Dermis blood vessel endothelial cell (primary cell): ENCODE data around the gene TBC1D3K. TPM values are rescaled to one million over a fixed set of nuclear protein-coding genes. Genes with fewer than 3 reads are reported as not detected.
"Not testable (repeated sequence)": the region's sequence is repeated elsewhere in the genome, so short reads cannot be mapped to it uniquely, and the experiment has no call there.

Experiments
- DNase-seq: peaks from one replicate; pipeline ENCODE4 v3.0.0; 2010
- total RNA-seq: library from RNA; depleted of rRNA; stranded (reverse); fragments of >200 nt; gene quantifications from 2 replicates; pipeline ENCODE4 v1.2.3, GENCODE V29; 2014

Gene TBC1D3K
- not detected in 2 replicates for total RNA-seq

DNA sequence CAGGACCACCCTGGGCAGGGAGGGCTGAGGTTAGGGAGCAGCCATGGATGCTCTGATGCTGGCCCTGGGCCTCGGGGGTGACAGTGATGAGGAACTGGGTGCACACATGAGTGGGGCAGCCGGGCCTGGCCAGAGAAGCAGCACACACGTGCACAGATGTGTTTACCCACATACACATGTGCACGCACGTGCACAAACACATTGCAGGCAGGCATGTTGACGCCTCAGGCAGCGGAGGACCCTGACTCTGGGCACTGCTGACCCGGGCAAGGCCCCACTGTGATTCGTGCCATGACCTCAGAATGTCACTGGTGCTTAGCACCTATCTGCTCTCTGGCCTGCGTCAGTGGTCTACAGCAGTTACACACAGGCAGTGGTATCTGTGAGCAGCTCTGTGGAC is at the start of gene TBC1D3K:
Gene TBC1D3K, plus strand, starts transcription at position 301 of the 400 bp plus-strand sequence. CDS start 1,585 bp downstream, outside the sequence.
- DNase-seq = not testable (repeated sequence)

DNA sequence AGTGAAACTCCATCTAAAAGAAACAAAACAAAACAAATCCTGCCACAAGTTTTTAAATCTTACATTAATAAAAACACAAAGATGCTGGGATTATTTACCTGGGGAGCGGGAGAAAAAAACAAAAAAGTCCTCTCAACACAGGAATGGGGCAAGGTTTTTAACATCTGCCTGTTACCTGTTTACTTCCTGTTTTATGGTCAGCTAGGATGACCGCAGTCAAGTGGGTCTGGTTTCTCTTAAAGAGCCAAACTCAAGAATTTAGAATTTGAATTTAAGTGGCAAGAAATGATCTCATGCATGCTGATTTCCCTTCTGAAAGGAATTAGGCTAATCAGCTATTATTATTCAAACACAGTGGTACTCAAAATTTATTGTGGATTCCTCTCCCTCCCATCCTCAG is 39.7 kb upstream of the TBC1D3K start:
- DNase-seq = no peak

DNA sequence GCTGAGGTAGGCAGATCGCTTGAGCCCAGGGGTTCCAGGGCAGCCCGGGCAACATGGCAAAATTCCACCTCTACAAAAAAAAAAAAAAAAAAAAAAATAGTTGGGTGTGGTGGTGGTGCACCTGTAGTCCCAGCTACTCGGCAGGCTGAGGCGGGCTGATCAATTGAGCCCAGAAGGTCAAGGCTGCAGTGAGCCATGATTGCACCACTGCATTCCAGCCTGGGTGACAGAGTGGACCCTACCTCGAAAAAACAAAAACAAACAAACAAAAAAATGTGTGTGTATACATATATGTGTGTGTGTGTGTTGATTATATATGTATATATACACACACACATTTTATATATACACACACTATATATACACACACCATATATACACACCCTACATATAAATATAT is 39.1 kb upstream of the TBC1D3K start:
- no peak for DNase-seq

DNA sequence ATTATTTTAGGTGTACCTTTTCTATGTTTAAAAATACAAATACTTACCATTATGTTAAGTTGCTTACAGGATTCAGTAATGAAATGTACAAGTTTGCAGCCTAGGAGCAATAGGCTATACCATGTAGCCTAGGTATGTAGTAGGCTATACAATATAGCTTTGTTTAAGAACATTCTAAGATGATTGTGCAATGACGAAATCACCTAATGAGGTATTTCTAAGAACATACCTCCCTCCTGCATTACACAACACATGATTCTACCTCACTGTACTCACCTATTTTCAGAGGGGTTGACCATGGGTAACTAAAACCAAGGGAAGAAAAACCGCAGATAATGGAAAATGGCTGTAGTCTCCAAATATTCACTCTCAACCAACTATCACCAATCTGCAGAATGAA is 35.3 kb upstream of the TBC1D3K start:
- DNase-seq = no peak

DNA sequence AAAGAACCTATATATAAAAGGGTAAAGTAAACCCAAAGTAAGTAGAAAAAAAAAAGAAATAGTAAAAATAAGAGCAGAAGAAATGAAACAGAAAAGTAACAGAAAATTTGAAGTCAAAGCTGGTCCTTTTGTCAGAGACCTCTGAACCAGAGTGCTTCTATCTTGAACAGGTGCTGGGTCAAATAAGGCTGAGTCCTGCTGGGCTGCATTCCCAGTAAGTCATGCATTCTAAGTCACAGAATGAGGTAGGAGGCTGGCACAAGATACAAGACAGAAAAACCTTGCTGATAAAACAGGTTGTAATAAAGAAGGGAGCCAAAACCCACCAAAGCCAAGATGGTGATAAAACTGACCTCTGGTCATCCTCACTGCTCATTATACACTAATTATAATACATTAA is 27.3 kb upstream of the TBC1D3K start:
- not testable (repeated sequence) for DNase-seq

Other genes starting within 250 kb of the TBC1D3K start
- 0.05 and 0.34 TPM in 2 replicates for gene HNF1B, start 179.4 kb upstream of the TBC1D3K start, total RNA-seq
- 1.9 and 4.9 TPM in 2 replicates for gene TBC1D3L, start 64.6 kb downstream of the TBC1D3K start, total RNA-seq
- gene TBC1D3D, start 79.6 kb downstream of the TBC1D3K start, total RNA-seq = 0.65 TPM in 1 of 2 replicates, not detected in the other
- 0.56 TPM in 1 of 2 replicates, not detected in the other for gene TBC1D3C, start 144.2 kb downstream of the TBC1D3K start, total RNA-seq
- gene TBC1D3E, start 203.5 kb downstream of the TBC1D3K start, total RNA-seq = not detected in 2 replicates